ENCODE measurements around the gene FGF7. TPM values are rescaled to one million over a fixed set of nuclear protein-coding genes. Genes with fewer than 3 reads are reported as not detected.

FGF7 gene
- total and polyA plus RNA-seq, 9 of the 15 experiments (the other 6 are each of a cell fraction or from before 2014, with no cell fraction given): not detected

DNA sequence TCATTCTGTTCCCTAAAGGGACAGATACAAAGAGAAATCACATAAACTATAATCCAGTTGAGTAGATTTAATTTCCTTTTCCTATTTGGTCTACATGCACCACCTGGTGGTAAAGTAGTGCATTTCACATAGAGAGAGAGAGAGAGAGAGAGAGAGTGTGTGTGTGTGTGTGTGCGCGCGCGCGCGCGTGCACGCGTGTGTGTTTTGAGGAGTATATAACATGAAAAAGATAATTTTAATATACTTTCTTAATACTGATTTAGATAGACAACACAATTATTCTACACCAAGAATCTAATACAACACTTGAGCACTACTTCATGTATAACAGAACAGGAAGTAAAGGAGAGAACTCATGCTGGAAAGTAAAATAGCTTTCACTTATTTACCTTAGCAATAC, 1.1 kb upstream of the FGF7 start (continued):
- TF ChIP-seq, protein P1, sequence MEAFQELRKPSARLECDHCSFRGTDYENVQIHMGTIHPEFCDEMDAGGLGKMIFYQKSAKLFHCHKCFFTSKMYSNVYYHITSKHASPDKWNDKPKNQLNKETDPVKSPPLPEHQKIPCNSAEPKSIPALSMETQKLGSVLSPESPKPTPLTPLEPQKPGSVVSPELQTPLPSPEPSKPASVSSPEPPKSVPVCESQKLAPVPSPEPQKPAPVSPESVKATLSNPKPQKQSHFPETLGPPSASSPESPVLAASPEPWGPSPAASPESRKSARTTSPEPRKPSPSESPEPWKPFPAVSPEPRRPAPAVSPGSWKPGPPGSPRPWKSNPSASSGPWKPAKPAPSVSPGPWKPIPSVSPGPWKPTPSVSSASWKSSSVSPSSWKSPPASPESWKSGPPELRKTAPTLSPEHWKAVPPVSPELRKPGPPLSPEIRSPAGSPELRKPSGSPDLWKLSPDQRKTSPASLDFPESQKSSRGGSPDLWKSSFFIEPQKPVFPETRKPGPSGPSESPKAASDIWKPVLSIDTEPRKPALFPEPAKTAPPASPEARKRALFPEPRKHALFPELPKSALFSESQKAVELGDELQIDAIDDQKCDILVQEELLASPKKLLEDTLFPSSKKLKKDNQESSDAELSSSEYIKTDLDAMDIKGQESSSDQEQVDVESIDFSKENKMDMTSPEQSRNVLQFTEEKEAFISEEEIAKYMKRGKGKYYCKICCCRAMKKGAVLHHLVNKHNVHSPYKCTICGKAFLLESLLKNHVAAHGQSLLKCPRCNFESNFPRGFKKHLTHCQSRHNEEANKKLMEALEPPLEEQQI (IDR thresholded peaks at IDR 0.05): peak; percentile 48; the same call in 1 of the 2 replicates
- TF ChIP-seq CHD2 (IDR thresholded peaks at IDR 0.05; ENCODE audit: low read depth, low read length) (no peak), BRD4 (IDR thresholded peaks at IDR 0.05) (no peak), ELF2 (CRISPR knock-in tag; IDR thresholded peaks at IDR 0.05) (no peak), CXXC5 (CRISPR knock-in tag; IDR thresholded peaks at IDR 0.05) (peak; percentile 56), CHD4 (IDR thresholded peaks at IDR 0.05; ENCODE audit: insufficient read depth, insufficient replicate concordance, low read depth, low read length, poor library complexity, severe bottlenecking) (no peak), NBN (IDR thresholded peaks at IDR 0.05; ENCODE audit: low read depth) (no peak), CREB1 (IDR thresholded peaks at IDR 0.05) (no peak), CREB1 (CRISPR knock-in tag; IDR thresholded peaks at IDR 0.05) (no peak), CCAR2 (IDR thresholded peaks at IDR 0.05; ENCODE audit: low read depth, low read length) (no peak), HDAC3 (IDR thresholded peaks at IDR 0.05; ENCODE audit: borderline replicate concordance, partially characterized antibody) (no peak), ZFP36 (IDR thresholded peaks at IDR 0.05; ENCODE audit: low read depth, low read length, partially characterized antibody) (no peak), GATAD2A (IDR thresholded peaks at IDR 0.05) (no peak), CTBP1 (IDR thresholded peaks at IDR 0.05; ENCODE audit: borderline replicate concordance) (no peak), KAT7 (CRISPR knock-in tag; IDR thresholded peaks at IDR 0.05; ENCODE audit: borderline replicate concordance) (no peak), COPS2 (conservative IDR thresholded peaks at IDR 0.05) (no peak), FOXM1 (IDR thresholded peaks at IDR 0.05; ENCODE audit: low read depth) (no peak), FOXM1 (CRISPR knock-in tag; IDR thresholded peaks at IDR 0.05; ENCODE audit: low read depth) (no peak), DACH1 (IDR thresholded peaks at IDR 0.05; ENCODE audit: partially characterized antibody) (no peak)
- TF ChIP-seq, protein P2, sequence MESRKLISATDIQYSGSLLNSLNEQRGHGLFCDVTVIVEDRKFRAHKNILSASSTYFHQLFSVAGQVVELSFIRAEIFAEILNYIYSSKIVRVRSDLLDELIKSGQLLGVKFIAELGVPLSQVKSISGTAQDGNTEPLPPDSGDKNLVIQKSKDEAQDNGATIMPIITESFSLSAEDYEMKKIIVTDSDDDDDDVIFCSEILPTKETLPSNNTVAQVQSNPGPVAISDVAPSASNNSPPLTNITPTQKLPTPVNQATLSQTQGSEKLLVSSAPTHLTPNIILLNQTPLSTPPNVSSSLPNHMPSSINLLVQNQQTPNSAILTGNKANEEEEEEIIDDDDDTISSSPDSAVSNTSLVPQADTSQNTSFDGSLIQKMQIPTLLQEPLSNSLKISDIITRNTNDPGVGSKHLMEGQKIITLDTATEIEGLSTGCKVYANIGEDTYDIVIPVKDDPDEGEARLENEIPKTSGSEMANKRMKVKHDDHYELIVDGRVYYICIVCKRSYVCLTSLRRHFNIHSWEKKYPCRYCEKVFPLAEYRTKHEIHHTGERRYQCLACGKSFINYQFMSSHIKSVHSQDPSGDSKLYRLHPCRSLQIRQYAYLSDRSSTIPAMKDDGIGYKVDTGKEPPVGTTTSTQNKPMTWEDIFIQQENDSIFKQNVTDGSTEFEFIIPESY (CRISPR knock-in tag; IDR thresholded peaks at IDR 0.05): peak; percentile 55; the same call in 1 of the 2 replicates
- TF ChIP-seq, protein P3, sequence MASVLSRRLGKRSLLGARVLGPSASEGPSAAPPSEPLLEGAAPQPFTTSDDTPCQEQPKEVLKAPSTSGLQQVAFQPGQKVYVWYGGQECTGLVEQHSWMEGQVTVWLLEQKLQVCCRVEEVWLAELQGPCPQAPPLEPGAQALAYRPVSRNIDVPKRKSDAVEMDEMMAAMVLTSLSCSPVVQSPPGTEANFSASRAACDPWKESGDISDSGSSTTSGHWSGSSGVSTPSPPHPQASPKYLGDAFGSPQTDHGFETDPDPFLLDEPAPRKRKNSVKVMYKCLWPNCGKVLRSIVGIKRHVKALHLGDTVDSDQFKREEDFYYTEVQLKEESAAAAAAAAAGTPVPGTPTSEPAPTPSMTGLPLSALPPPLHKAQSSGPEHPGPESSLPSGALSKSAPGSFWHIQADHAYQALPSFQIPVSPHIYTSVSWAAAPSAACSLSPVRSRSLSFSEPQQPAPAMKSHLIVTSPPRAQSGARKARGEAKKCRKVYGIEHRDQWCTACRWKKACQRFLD (CRISPR knock-in tag; IDR thresholded peaks at IDR 0.05): no peak
- TF ChIP-seq, protein P4, sequence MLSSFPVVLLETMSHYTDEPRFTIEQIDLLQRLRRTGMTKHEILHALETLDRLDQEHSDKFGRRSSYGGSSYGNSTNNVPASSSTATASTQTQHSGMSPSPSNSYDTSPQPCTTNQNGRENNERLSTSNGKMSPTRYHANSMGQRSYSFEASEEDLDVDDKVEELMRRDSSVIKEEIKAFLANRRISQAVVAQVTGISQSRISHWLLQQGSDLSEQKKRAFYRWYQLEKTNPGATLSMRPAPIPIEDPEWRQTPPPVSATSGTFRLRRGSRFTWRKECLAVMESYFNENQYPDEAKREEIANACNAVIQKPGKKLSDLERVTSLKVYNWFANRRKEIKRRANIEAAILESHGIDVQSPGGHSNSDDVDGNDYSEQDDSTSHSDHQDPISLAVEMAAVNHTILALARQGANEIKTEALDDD (IDR thresholded peaks at IDR 0.05): no peak
- TF ChIP-seq, protein P5, sequence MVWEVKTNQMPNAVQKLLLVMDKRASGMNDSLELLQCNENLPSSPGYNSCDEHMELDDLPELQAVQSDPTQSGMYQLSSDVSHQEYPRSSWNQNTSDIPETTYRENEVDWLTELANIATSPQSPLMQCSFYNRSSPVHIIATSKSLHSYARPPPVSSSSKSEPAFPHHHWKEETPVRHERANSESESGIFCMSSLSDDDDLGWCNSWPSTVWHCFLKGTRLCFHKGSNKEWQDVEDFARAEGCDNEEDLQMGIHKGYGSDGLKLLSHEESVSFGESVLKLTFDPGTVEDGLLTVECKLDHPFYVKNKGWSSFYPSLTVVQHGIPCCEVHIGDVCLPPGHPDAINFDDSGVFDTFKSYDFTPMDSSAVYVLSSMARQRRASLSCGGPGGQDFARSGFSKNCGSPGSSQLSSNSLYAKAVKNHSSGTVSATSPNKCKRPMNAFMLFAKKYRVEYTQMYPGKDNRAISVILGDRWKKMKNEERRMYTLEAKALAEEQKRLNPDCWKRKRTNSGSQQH (CRISPR knock-in tag; IDR thresholded peaks at IDR 0.05): no peak
